Suprapubic skin (tissue), 4 donors: ENCODE results near the gene CRACR2B.

ENCODE experiments used
- CTCF ChIP-seq, 2 donors: fragments of 200-600 bp in 1 of 2; fragments of 450-650 bp in 1 of 2; sonication (generic) in 1 of 2; IDR thresholded peaks; one replicate each; pipeline ENCODE4 v1.5.1; 2016 to 2019; ENCODE audit warnings: antibody characterized with exemption in 2 of 2, mild to moderate bottlenecking in 1 of 2, moderate library complexity in 1 of 2
- EP300 ChIP-seq: sonication (generic); formaldehyde crosslinking; IDR thresholded peaks from one replicate; pipeline ENCODE4 v1.6.1; 2017; ENCODE audit warnings: antibody characterized with exemption
- POLR2AphosphoS5 ChIP-seq, 3 donors: sonication (generic); formaldehyde crosslinking; IDR thresholded peaks; one replicate each; pipeline ENCODE4 v1.6.1; 2017; ENCODE audit warnings: antibody characterized with exemption in 3 of 3

- TF ChIP-seq CTCF (IDR thresholded peaks at IDR 0.05) (no peak), POLR2AphosphoS5 (IDR thresholded peaks at IDR 0.05) (no peak), EP300 (no peak)
These were observed 4.1 kb upstream of the CRACR2B start for GRCh38 chr11:823441-824291.
